K562 (cell line): ENCODE measurements around the gene EPC2. TPM values are rescaled to one million over a fixed set of nuclear protein-coding genes. Genes with fewer than 3 reads are reported as not detected.

Experiments used
- ARID1B ChIP-seq: fragments of 450-650 bp; IDR thresholded peaks from 2 replicates; pipeline ENCODE4 v1.6.1; 2016; ENCODE audit warnings: antibody characterized with exemption, mild to moderate bottlenecking, inconsistent platforms
- CGGBP1 ChIP-seq: fragments of 250-450 bp; sonication (Bioruptor Pico); IDR thresholded peaks from 2 replicates; pipeline ENCODE4 v1.9.0; 2021; ENCODE audit warnings: mild to moderate bottlenecking
- CREB1 ChIP-seq, 2 experiments: sonication (generic) in 1 of 2; formaldehyde crosslinking in 1 of 2; IDR thresholded peaks; 2 replicates each; pipeline versions ENCODE4 v1.6.1 to v1.8.0; 2012 to 2022; ENCODE audit warnings: inconsistent platforms in 1 of 2, mild to moderate bottlenecking in 1 of 2, missing genetic modification reagents in 1 of 2, moderate library complexity in 1 of 2
- FOXP1 ChIP-seq: sonication (generic); formaldehyde crosslinking; IDR thresholded peaks from 2 replicates; pipeline ENCODE4 v1.8.0; 2022; ENCODE audit warnings: mild to moderate bottlenecking, missing genetic modification reagents
- GMEB1 ChIP-seq: fragments of 250-450 bp; sonication (Bioruptor Pico); IDR thresholded peaks from 2 replicates; pipeline ENCODE4 v1.4.0; 2020; ENCODE audit warnings: mild to moderate bottlenecking
- LCOR ChIP-seq: sonication (generic); formaldehyde crosslinking; IDR thresholded peaks from 2 replicates; pipeline ENCODE4 v1.8.0; 2022; ENCODE audit warnings: mild to moderate bottlenecking, missing genetic modification reagents
- MECOM ChIP-seq: fragments of 250-450 bp; sonication (Bioruptor Pico); IDR thresholded peaks from 2 replicates; pipeline ENCODE4 v1.8.0; 2022; ENCODE audit warnings: inconsistent platforms
- MTA2 ChIP-seq: fragments of 450-650 bp; IDR thresholded peaks from 2 replicates; pipeline ENCODE4 v1.6.1; 2016; ENCODE audit warnings: low read depth
- MTA3 ChIP-seq: fragments of 450-650 bp; formaldehyde crosslinking; IDR thresholded peaks from 2 replicates; pipeline ENCODE4 v1.6.1; 2017; ENCODE audit warnings: mild to moderate bottlenecking, borderline replicate concordance
- NR4A1 ChIP-seq, 2 experiments: fragments of 250-450 bp in 1 of 2; fragments of 450-650 bp in 1 of 2; sonication (Bioruptor Pico) in 1 of 2; IDR thresholded peaks; 2 replicates each; pipeline versions ENCODE4 v1.4.0 to v1.6.1; 2016 to 2020; ENCODE audit warnings: mild to moderate bottlenecking in 2 of 2, missing compliant biosample characterization in 1 of 2, missing genetic modification characterization in 1 of 2, moderate library complexity in 1 of 2
- PRDM10 ChIP-seq: fragments of 450-650 bp; IDR thresholded peaks from 2 replicates; pipeline ENCODE4 v1.6.1; 2018; ENCODE audit not compliant: partially characterized antibody
- RAD51 ChIP-seq: fragments of 450-650 bp; IDR thresholded peaks from 2 replicates; pipeline ENCODE4 v1.7.1; 2016; ENCODE audit warnings: low read depth, mild to moderate bottlenecking, borderline replicate concordance
- RB1 ChIP-seq: fragments of 450-650 bp; IDR thresholded peaks from 2 replicates; pipeline ENCODE4 v1.6.1; 2017; ENCODE audit warnings: low read depth, mild to moderate bottlenecking
- RBM15 ChIP-seq: fragments of 200-400 bp; formaldehyde crosslinking; IDR thresholded peaks from 2 replicates; pipeline ENCODE4 v1.6.1; 2018; ENCODE audit warnings: mild to moderate bottlenecking, low read length, moderate library complexity; ENCODE audit not compliant: insufficient read depth
- STAT5A ChIP-seq: IDR thresholded peaks from 2 replicates; pipeline ENCODE4 v1.6.1; 2012; ENCODE audit warnings: low read length, inconsistent platforms, borderline replicate concordance
- TRIM28 ChIP-seq: fragments of 450-650 bp; IDR thresholded peaks from 2 replicates; pipeline ENCODE4 v1.6.1; 2017
- ZNF174 ChIP-seq: fragments of 250-450 bp; sonication (Bioruptor Pico); IDR thresholded peaks from 2 replicates; pipeline ENCODE4 v1.4.0; 2020; ENCODE audit warnings: mild to moderate bottlenecking
- ZNF280B ChIP-seq: fragments of 250-450 bp; sonication (Bioruptor Pico); IDR thresholded peaks from 2 replicates; pipeline ENCODE4 v1.5.1; 2021; ENCODE audit warnings: mild to moderate bottlenecking
- polyA plus RNA-seq, 8 experiments: library from polyadenylated mRNA; depleted of rRNA in 4 of 8; stranded (reverse) in 5 of 8; unstranded in 3 of 8; fragments of >200 nt; fragmentation: Nextera tagmentation in 2 of 8; fragmentation: Illumina TruSeq in 1 of 8; extraction: Ambion mirVana in 2 of 8; extraction: Trizol in 1 of 8; gene quantifications; 2 replicates each; pipeline versions ENCODE4 v1.2.1 to v1.2.3, GENCODE V29; 2011 to 2014; ENCODE audit warnings: inconsistent platforms in 1 of 8, missing spikeins in 1 of 8
- total RNA-seq, 7 experiments: library from RNA; depleted of rRNA in 6 of 7; stranded (reverse); fragments of >200 nt in 6 of 7; fragmentation: Illumina TruSeq in 2 of 7; extraction: Trizol in 2 of 7; gene quantifications; 2 replicates each; pipeline versions ENCODE4 v1.2.1 to v1.2.3, GENCODE V29; 2011 to 2021; ENCODE audit warnings: low replicate concordance in 1 of 7
- TF ChIP-seq, protein P1 (sequence below): fragments of 450-650 bp; IDR thresholded peaks from 2 replicates; pipeline ENCODE4 v1.6.1; 2016

EPC2 gene
- total and polyA plus RNA-seq, 9 of the 15 experiments (the other 6 are each of a cell fraction or from before 2014, with no cell fraction given): 7.0 to 35.8 (median 29.1) TPM

GRCh38 chr2:148643998-148644882, at the start of gene EPC2 (continued):
- TF ChIP-seq CGGBP1 (CRISPR knock-in tag): no peak; the same call in 1 of the 2 replicates
- TF ChIP-seq FOXP1 (CRISPR knock-in tag): peak; percentile 69; the same call in 1 of the 2 replicates
- TF ChIP-seq CREB1 (IDR thresholded peaks at IDR 0.05): peak; percentile 21; the same call in 1 of the 2 replicates
- no peak for TF ChIP-seq CREB1 (CRISPR knock-in tag; IDR thresholded peaks at IDR 0.05)
- TF ChIP-seq RBM15: no peak
- TF ChIP-seq MECOM (CRISPR knock-in tag): no peak
- no peak for TF ChIP-seq MTA2
- no peak for TF ChIP-seq ARID1B
- TF ChIP-seq, protein P1, sequence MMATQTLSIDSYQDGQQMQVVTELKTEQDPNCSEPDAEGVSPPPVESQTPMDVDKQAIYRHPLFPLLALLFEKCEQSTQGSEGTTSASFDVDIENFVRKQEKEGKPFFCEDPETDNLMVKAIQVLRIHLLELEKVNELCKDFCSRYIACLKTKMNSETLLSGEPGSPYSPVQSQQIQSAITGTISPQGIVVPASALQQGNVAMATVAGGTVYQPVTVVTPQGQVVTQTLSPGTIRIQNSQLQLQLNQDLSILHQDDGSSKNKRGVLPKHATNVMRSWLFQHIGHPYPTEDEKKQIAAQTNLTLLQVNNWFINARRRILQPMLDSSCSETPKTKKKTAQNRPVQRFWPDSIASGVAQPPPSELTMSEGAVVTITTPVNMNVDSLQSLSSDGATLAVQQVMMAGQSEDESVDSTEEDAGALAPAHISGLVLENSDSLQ: no peak
- TF ChIP-seq NR4A1 (CRISPR knock-in tag; IDR thresholded peaks at IDR 0.05): peak; percentile 12; the same call in 1 of the 2 replicates
- peak; percentile 95 for TF ChIP-seq NR4A1 (tag; IDR thresholded peaks at IDR 0.05)
- no peak for TF ChIP-seq ZNF174 (CRISPR knock-in tag)
- TF ChIP-seq RAD51: no peak
- peak; percentile 87 for TF ChIP-seq MTA3
- TF ChIP-seq GMEB1 (CRISPR knock-in tag): peak; percentile 14; the same call in 1 of the 2 replicates
- peak; percentile 79 for TF ChIP-seq LCOR
- TF ChIP-seq TRIM28: no peak
- TF ChIP-seq STAT5A: no peak
- no peak for TF ChIP-seq ZNF280B (CRISPR knock-in tag)
- peak; percentile 70 for TF ChIP-seq PRDM10
- peak; percentile 91 for TF ChIP-seq RB1
